Measurements from ENCODE around the gene WSB1. TPM values are rescaled to one million over a fixed set of nuclear protein-coding genes. Genes with fewer than 3 reads are reported as not detected.
"Not testable (repeated sequence)": the region's sequence is repeated elsewhere in the genome, so short reads cannot be mapped to it uniquely, and the experiment has no call there.

Gene WSB1, protein sequence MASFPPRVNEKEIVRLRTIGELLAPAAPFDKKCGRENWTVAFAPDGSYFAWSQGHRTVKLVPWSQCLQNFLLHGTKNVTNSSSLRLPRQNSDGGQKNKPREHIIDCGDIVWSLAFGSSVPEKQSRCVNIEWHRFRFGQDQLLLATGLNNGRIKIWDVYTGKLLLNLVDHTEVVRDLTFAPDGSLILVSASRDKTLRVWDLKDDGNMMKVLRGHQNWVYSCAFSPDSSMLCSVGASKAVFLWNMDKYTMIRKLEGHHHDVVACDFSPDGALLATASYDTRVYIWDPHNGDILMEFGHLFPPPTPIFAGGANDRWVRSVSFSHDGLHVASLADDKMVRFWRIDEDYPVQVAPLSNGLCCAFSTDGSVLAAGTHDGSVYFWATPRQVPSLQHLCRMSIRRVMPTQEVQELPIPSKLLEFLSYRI
- 261 TPM for polyA plus RNA-seq

DNA sequence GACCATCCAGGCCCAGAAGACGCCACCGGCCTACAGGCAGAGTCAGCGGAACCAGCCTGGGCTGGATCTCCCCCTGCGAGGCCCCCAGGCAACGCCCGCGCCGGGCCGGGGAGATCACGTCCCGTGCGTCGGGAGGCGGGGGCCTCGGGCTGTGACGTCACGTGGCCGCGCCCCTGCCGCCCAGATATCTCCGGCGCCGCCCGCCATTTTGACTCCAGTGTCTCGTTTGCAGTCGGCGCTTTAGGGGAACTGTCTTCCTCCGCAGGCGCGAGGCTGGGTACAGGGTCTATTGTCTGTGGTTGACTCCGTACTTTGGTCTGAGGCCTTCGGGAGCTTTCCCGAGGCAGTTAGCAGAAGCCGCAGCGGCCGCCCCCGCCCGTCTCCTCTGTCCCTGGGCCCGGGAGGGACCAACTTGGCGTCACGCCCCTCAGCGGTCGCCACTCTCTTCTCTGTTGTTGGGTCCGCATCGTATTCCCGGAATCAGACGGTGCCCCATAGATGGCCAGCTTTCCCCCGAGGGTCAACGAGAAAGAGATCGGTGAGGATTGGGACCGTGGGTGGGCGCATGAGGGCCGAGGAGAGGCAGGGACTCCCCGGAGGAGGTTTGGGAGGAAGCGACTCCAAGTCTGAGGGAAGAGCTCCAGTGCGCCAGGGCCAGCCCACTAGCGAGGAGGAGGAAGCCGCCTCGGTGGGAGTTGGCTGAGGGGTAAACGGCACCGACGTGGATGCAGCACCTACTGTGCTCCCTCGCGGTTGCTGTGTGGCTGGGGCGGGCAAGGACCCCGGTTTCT is at the start of gene WSB1:
WSB1 (plus strand) TSS at position 217 of the 791 bp plus-strand sequence; CDS start at position 499, 282 bp downstream.
- H3K36me3 Mint-ChIP-seq = no peaks in the 10 kb centered on the region
- no peaks in the 10 kb centered on the region for H3K9me3 Mint-ChIP-seq
- H3K4me3 Mint-ChIP-seq = peak within 1 kb of the TSS; percentile 95 to 99 (median 98)
- H3K4me1 Mint-ChIP-seq = peaks cover 26 to 29% (median 28%) of the 10 kb centered on the region in 3 donors
- peak within 1 kb of the TSS; percentile 89 to 99 (median 97) for H3K27ac Mint-ChIP-seq
- H3K27me3 Mint-ChIP-seq = no peaks in the 10 kb centered on the region

DNA sequence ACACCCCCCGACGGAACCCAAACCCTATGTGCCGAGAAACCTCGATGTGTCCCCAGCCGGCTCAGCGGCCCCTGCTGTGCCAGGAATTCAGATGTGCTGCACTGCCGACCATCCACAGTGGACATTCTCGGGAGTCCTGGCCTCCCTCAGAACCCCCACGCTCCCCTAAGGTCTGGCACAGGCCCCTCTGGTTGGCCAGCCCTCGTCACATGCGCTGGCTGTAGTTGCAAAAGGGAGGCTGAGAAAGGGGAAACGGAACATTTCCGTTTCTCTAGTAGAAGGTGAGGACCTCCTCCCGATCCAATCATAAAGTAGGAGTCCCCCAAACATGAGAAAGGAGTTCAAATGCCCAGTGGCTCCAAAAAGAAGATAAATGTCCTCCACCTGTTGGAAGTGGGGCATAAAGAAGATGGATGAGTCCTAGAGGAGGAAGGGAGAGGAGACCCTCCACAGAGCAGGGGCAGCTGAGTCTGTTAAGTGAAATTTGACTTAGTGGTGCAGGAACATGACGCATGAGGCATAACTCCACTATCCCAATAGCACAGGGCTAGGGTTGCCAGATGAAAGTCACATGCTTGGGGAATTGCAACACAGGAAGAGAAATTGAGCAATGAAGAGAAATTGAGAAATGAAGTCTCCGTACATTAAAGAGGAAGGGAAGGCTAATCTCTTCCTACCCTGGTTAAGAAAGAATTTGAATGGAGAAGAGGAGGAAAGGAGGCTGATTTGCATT is 49.3 kb upstream of the WSB1 start:
- H3K9me3 Mint-ChIP-seq = no peaks in the 10 kb centered on the region
- H3K36me3 Mint-ChIP-seq = no peaks in the 10 kb centered on the region
- no peak overlapping the region for H3K27ac Mint-ChIP-seq
- H3K27me3 Mint-ChIP-seq = peaks cover 4% of the 10 kb centered on the region
- H3K4me3 Mint-ChIP-seq = peak overlapping the region in 1 of 4 donors; percentile 58
- peaks cover 17 to 21% (median 20%) of the 10 kb centered on the region in 3 donors for H3K4me1 Mint-ChIP-seq

DNA sequence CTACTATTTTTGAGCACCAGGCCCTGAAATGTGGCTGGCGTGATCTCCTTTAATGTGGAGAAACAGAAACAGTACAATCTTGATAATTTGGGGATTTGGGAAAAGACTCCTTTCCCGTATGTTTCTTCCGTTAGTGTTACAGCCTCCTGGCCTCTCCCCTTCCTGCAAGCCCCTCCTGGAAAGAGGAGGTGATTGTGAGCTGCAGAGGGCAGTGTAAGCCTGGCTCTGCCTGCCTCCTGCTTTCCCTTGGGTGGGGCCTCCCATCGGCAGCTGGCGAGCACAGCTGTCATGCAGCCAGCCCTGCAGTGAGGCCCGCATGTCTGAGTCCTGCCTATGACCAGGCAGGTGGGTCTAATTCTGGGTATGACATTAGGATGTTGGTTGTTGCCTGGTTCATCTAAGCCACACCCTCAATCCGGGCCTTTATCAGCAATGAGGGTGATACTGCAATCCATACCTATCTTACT is 48.7 kb upstream of the WSB1 start:
- H3K27me3 Mint-ChIP-seq = peaks cover 5% of the 10 kb centered on the region
- no peaks in the 10 kb centered on the region for H3K36me3 Mint-ChIP-seq
- H3K4me3 Mint-ChIP-seq = peak overlapping the region in 1 of 4 donors; percentile 2
- H3K9me3 Mint-ChIP-seq = no peaks in the 10 kb centered on the region
- peaks cover 17 to 19% (median 17%) of the 10 kb centered on the region in 3 donors for H3K4me1 Mint-ChIP-seq
- H3K27ac Mint-ChIP-seq = peak overlapping the region in 1 of 3 donors; percentile 55

DNA sequence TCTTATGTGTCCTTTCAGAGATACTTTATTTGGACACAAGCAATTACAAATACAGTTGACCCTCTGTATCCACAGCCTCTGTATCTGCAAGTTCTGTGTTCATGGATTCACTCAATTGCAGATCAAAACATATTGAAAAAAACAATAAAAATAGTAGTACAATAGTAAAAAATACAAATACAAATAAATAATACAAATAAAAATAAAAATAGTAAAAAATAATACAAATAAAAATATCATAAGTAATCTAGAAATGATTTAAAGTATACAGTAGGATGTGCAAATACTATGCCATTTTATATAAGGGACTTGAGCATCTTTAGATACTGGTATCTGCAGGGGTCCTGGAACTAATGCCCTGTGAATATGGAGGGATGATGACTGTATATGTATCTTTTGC is 47.4 kb upstream of the WSB1 start:
- Mint-ChIP-seq H3K36me3 (no peaks in the 10 kb centered on the region), H3K4me1 (peaks cover 13 to 20% (median 13%) of the 10 kb centered on the region in 3 donors), H3K9me3 (no peaks in the 10 kb centered on the region), H3K27ac (peak overlapping the region in 1 of 3 donors; percentile 27), H3K4me3 (no peak overlapping the region), H3K27me3 (peaks cover 8% of the 10 kb centered on the region)

DNA sequence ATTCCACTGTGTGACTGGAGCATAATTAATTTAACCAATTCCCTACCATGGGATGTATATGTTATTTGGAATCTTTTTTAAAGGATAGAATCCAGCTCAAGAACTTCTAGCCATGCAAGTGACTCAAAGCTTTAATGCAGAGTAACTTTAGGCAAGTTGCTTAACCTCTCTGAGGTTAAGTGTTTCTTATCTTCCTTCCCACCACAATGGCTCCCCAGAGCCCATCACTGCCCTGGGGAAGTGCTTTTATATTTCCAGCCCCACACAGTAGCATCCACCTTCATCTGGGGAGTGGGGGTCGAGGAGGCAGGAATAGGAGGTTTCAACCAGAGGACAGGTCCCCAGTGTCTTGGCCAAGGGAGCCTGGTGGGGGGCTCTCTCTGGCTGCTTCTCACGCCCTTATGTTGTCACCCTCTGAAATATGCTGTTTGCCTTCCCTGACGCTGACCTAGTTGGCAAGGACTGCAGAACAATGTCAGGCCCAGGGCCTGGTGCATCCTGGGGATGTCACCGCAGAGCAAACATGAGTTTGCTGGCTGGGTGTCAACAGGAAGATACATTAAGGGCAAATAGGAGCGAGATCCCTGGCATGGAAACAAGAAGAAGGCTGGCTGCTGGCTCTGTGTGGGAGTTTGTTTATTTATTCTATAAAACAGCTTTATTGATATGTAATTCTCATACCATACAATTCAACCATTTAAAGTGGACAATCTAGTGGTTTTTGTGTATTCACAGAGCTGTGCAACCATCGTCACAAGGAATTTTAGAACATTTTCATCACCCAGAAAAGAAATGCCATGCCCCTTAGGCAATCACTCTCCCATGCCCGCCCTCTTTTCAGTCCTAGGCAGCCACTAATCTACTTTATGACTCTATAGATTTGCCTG is 46.6 kb upstream of the WSB1 start:
- Mint-ChIP-seq H3K36me3 (no peaks in the 10 kb centered on the region), H3K9me3 (peaks cover 0 to 3% (median 0%) of the 10 kb centered on the region in 3 donors), H3K4me1 (peaks cover 10 to 16% (median 10%) of the 10 kb centered on the region in 3 donors), H3K27me3 (peaks cover 8% of the 10 kb centered on the region), H3K27ac (no peak overlapping the region), H3K4me3 (no peak overlapping the region)

DNA sequence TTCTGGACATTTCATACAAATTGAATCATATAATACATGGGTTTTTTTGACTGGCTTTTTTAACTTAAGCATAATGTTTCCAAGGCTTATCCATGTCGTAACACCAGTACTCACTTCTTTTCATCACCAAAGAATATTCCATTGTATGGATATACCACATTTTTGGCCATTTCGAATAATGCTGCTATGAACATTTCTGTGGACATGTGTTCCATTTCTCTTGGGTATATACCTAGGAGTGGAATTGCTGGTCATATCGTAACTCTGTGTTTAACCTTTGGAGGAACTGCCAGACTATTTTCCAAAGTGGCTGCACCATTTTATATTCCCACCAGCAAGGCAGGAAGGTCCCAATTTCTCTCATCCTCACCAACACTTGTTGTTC is 46.0 kb upstream of the WSB1 start:
- H3K4me3 Mint-ChIP-seq = no peak overlapping the region
- H3K36me3 Mint-ChIP-seq = no peaks in the 10 kb centered on the region
- peaks cover 8% of the 10 kb centered on the region for H3K27me3 Mint-ChIP-seq
- peaks cover 0 to 3% (median 0%) of the 10 kb centered on the region in 3 donors for H3K9me3 Mint-ChIP-seq
- H3K27ac Mint-ChIP-seq = peak overlapping the region in 1 of 3 donors; percentile 57
- peaks cover 10 to 16% (median 10%) of the 10 kb centered on the region in 3 donors for H3K4me1 Mint-ChIP-seq

DNA sequence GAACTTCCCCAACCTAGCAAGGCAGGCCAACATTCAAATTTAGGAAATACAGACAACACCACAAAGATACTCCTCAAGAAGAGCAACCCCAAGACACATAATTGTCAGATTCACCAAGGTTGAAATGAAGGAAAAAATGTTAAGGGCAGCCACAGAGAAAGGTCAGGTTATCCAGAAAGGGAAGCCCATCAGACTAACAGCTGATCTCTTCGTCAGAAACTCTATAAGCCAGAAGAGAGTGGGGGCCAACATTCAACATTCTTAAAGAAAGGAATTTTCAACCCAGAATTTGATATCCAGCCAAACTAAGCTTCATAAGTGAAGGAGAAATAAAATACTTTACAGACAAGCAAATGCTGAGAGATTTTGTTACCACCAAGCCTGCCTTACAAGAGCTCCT is 43.1 kb upstream of the WSB1 start:
- not testable (repeated sequence) for H3K36me3 Mint-ChIP-seq, H3K4me1 Mint-ChIP-seq, H3K27me3 Mint-ChIP-seq, H3K4me3 Mint-ChIP-seq, H3K9me3 Mint-ChIP-seq
- peak overlapping the region in 1 of 3 donors; percentile 62 for H3K27ac Mint-ChIP-seq

DNA sequence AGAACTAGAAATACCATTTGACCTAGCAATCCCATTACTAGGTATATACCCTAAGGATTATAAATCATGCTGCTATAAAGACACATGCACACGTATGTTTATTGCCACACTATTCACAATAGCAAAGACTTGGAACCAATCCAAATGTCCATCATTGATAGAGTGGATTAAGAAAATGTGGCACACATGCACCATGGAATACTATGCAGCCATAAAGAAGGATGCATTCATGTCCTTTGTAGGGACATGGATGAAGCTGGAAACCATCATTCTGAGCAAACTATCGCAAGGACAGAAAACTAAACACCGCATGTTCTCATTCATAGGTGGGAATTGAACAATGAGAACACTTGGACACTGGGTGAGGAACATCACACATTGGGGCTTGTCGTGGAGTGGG is 39.1 kb upstream of the WSB1 start:
- H3K4me1 Mint-ChIP-seq, H3K27me3 Mint-ChIP-seq, H3K9me3 Mint-ChIP-seq, H3K4me3 Mint-ChIP-seq, H3K36me3 Mint-ChIP-seq: not testable (repeated sequence)
- peak overlapping the region in 1 of 3 donors; percentile 53 for H3K27ac Mint-ChIP-seq

DNA sequence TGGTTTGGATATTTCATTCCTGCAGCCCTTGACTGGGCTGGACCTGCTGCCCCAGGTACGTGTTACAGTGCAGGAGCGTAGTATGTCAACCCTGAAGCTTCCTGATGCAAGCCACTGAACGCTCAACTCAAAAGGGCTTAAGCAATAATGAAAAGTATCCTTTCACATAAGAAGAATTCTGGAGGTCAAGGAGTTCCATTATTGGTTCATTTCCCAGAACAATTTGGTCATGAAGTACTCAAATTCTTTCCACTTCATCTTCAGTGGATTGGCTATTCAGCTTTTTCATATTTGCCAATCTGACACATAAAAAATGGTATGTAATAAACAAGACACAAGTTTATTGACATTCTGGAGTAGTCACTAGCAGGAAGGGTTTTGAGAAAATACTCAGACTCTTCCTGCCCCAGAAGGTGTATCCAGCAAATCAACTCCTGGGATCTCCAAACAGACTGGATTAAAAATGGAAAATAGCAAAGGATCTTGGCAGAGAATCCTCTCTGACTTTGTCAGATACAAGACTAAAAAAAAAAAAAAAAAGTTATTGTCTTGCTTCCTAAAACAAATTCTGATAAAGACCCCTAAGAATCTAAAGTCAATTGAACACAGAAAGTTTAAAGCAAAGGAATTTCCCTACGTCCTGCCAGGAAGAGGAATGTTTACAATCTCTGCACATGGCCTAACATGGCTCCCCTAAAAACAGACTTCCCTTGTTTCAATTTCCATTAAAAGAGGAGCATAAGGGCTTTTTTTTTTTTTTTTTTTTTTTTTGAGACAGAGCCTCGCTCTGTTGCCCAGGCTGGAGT is 37.5 kb upstream of the WSB1 start:
- peaks cover 0 to 2% (median 1%) of the 10 kb centered on the region in 3 donors for H3K4me1 Mint-ChIP-seq
- no peak overlapping the region for H3K4me3 Mint-ChIP-seq

DNA sequence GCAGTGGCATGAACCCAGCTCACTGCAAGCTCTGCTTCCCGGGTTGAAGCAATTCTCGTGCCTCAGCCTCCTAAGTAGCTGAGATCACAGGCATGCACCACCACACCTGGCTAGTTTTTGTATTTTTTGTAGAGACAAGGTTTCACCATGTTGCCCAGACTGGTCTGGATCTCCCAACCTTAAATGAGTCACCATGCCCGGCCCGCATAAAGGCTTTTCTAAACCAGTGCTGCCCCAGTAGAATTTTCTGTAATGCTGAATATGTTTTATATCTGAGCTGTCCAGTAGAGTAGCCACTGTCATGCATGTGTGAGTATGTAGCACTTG is 36.9 kb upstream of the WSB1 start:
- Mint-ChIP-seq H3K27ac (no peak overlapping the region), H3K36me3 (peaks cover 1% of the 10 kb centered on the region), H3K4me3 (no peak overlapping the region), H3K4me1 (peaks cover 0 to 2% (median 1%) of the 10 kb centered on the region in 3 donors), H3K9me3 (peaks cover 0 to 3% (median 0%) of the 10 kb centered on the region in 3 donors), H3K27me3 (peaks cover 1% of the 10 kb centered on the region)

More for the DNA sequence above, 37.5 kb upstream of the WSB1 start:
- H3K36me3 Mint-ChIP-seq = peaks cover 1% of the 10 kb centered on the region
- H3K9me3 Mint-ChIP-seq = peaks cover 0 to 3% (median 0%) of the 10 kb centered on the region in 3 donors
- peaks cover 1% of the 10 kb centered on the region for H3K27me3 Mint-ChIP-seq
- peak overlapping the region in 1 of 3 donors; percentile 33 for H3K27ac Mint-ChIP-seq

DNA sequence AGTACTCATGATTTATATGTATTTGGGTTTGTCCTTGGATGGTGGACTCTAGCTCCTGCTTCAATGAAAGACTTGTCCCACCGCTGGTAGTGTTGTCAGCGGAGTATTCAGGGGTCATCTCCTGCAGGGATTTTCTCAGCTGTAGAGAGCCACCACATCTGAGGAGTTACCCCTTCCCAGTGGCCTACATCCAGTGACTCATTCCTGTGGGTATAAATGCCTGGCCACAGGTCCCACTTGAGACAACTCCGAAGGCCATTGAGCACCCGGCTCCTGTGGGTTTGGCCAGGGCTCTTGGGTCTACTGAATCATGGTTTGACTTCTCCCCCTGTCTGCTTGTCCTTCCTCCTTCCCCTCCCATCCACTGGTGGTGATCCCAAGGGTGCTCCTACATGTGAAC is 34.6 kb upstream of the WSB1 start:
- H3K27ac Mint-ChIP-seq = no peak overlapping the region
- peaks cover 1% of the 10 kb centered on the region for H3K27me3 Mint-ChIP-seq
- H3K9me3 Mint-ChIP-seq = no peaks in the 10 kb centered on the region
- peaks cover 0 to 1% (median 0%) of the 10 kb centered on the region in 3 donors for H3K4me1 Mint-ChIP-seq
- peaks cover 1% of the 10 kb centered on the region for H3K36me3 Mint-ChIP-seq
- H3K4me3 Mint-ChIP-seq = no peak overlapping the region

DNA sequence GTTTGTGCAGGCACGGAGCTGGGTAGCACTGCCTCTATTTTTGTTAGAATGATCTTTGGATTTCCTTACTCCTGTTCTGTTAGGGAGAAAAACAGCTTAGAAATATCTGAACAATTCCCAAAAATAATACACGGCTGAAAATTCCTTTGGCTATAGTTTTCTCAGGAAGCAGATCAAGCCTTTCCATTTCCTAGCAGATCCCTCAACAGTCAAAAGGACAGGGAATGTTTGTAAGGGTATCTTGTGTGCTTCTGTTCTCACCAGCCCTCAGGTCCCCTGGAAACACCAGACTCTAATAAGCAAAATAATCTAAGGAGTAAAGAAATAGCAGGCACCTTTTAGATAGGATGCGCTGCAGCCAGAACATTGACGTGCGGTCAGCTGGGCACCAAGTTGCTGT is 30.5 kb upstream of the WSB1 start:
- Mint-ChIP-seq H3K4me1 (peaks cover 0 to 2% (median 0%) of the 10 kb centered on the region in 3 donors), H3K27me3 (peaks cover 1% of the 10 kb centered on the region), H3K27ac (no peak overlapping the region), H3K36me3 (no peaks in the 10 kb centered on the region), H3K9me3 (no peaks in the 10 kb centered on the region), H3K4me3 (no peak overlapping the region)

DNA sequence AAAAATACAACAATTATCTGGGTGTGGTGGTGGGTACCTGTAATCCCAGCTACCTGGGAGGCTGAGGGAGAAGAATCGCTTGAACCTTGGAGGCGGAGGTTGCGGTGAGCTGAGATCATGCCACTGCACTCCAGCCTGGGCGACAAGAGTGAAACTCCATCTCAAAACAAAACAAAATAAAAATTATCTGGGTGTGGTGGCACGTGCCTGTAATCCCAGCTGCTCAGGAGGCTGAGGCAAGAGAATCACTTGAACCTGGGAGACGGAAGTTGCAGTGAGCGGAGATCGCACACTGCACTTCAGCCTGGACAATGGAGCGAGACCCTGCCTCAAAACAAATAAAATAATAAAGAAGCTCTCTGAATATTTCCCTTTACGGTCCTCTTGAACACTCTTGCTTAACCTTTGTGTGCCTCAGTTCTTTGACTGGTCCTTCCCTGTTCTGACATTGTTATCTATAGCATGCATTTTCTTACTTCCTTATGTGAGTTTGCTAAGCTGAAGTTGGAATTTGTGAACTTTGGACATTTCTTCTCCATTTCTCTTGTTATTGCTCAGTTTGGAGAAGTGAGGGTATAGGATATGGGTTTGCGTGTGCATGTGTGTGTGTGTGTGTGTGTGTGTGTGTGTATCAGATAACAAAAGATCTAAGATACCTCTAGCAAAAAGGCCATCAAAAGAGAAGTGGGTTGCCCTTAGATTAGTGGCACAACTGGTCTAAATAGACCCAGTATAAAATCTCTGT is 29.7 kb upstream of the WSB1 start:
- Mint-ChIP-seq H3K27me3 (peaks cover 1% of the 10 kb centered on the region), H3K36me3 (no peaks in the 10 kb centered on the region), H3K27ac (no peak overlapping the region), H3K9me3 (no peaks in the 10 kb centered on the region), H3K4me3 (no peak overlapping the region), H3K4me1 (peaks cover 0 to 8% (median 2%) of the 10 kb centered on the region in 3 donors)

All from IgD-negative memory B cell (primary cell).